VCaP (cell line): ENCODE measurements around the gene CACNG7.
A peak's percentile ranks its signal among the peaks of the same experiment; 100 is the strongest.

Experiments
- H3K27ac ChIP-seq: fragments of 450-650 bp; 2 replicates; pipeline ENCODE4 v1.5.1; 2017
- TF ChIP-seq, protein P1 (sequence below): fragments of 450-650 bp; conservative IDR thresholded peaks from 2 replicates; pipeline ENCODE4 v1.5.1; 2017; ENCODE audit warnings: mild to moderate bottlenecking, moderate library complexity

CACNG7 gene

DNA sequence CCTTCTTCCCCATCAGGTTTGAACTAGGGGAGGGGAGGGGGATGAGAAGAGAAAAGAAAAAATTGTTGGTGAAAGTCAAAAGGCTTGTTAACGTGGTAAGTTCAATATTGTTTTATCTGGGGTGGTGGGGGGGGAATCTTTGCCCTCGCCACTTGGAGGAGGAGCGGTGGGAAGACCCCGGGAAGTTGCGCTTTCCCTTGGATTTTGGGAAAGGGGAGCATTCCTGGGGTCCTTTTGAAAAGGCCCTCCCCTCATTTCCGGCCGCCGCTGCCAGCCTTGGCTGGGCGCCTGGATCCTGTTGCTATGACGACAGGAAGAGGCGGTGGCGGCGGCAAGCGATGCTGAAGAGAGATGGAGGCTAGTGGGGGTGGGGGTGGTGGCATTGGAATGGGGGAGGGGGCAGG, 49.1 kb downstream of the CACNG7 start:
- H3K27ac ChIP-seq: peak overlapping the region; percentile 70
- TF ChIP-seq, protein P1, sequence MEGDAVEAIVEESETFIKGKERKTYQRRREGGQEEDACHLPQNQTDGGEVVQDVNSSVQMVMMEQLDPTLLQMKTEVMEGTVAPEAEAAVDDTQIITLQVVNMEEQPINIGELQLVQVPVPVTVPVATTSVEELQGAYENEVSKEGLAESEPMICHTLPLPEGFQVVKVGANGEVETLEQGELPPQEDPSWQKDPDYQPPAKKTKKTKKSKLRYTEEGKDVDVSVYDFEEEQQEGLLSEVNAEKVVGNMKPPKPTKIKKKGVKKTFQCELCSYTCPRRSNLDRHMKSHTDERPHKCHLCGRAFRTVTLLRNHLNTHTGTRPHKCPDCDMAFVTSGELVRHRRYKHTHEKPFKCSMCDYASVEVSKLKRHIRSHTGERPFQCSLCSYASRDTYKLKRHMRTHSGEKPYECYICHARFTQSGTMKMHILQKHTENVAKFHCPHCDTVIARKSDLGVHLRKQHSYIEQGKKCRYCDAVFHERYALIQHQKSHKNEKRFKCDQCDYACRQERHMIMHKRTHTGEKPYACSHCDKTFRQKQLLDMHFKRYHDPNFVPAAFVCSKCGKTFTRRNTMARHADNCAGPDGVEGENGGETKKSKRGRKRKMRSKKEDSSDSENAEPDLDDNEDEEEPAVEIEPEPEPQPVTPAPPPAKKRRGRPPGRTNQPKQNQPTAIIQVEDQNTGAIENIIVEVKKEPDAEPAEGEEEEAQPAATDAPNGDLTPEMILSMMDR: no peak

DNA sequence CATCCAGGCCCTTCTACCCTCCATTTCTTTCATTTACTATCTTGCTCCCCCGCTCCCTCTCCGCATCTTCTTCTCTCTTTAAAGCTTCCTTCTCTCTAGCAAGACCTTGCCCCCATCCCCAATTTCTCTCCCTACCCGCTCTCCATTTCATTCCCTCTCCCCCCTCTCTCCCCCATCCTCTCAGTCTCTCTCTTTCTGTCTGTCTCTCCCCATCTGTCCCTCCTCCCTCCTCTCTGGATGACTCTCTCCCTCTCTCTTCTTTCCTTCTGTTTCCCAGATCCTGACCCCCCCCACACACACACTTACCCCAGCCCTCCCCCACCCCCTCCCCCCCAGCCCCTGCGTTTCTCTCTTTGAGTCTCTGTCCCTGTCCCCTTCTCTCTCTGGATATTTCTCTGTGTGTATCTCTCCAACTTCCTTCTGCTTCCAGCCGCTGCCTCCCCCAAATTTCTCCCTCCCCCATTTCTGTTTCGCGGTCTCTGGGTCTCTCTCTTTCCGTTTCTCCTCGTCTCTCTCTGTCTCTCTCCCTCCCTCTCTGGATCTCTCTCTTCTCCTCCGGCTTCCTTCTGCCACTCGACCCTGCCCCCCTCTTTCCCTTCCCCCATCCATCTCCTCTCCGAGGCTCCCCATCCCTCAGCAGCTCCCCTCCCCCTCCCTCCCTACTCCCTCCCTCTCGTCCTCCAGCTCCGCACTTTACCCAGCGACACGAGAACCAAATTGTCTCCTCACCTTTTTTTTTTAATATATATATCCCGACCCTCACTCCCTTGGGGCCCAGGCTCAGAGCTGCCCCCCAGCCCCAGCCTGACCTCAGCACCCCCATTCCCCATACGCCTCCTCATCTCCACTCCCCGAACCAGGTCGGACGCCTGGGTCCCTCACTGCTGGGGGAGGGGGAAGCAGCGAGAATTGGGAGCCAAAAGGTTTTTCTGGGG, 50.0 kb downstream of the CACNG7 start:
- no peak overlapping the region for H3K27ac ChIP-seq
- TF ChIP-seq, protein P1: no peak

DNA sequence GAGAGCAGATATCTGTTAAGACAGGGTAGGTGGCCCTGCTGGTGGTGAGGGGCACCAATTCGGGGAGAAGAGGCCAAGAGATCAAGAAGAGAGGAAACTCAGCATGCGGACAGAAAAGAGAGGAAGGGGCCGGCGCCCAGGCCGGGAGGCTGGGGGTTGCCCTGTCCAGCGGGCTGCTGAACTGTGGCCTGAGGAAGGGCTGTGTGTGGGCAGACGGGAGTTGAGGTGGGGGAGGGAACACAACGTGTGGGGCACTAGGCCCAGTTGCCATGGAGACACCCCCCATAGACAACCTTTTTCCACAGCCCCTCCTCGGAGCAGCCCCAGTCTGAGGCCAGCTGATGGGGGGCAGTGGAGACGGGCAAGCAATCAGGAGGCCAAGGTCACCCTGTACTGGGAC, 51.1 kb downstream of the CACNG7 start:
- H3K27ac ChIP-seq: no peak overlapping the region
- TF ChIP-seq, protein P1: no peak

DNA sequence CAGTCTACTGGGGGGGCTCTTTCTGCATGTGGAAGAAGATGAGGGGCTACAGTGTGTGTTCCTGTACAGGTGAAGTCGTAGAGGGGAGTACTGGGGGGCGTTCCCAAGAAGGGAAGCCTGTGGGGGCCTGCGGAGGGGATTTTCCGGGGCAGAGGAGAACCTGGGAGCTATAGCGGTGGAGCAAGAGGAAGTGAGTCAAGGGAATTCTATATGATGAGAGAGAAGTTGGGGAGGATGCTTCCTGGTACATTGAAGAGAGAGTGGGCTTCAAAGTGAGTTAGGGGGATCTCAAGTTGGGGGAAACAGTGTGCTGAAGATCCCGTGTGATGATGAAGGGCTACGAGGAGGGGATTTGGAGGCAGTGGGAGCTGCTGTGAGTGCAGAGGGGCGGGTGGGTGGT, 51.8 kb downstream of the CACNG7 start:
- H3K27ac ChIP-seq: no peak overlapping the region
- TF ChIP-seq, protein P1: no peak

DNA sequence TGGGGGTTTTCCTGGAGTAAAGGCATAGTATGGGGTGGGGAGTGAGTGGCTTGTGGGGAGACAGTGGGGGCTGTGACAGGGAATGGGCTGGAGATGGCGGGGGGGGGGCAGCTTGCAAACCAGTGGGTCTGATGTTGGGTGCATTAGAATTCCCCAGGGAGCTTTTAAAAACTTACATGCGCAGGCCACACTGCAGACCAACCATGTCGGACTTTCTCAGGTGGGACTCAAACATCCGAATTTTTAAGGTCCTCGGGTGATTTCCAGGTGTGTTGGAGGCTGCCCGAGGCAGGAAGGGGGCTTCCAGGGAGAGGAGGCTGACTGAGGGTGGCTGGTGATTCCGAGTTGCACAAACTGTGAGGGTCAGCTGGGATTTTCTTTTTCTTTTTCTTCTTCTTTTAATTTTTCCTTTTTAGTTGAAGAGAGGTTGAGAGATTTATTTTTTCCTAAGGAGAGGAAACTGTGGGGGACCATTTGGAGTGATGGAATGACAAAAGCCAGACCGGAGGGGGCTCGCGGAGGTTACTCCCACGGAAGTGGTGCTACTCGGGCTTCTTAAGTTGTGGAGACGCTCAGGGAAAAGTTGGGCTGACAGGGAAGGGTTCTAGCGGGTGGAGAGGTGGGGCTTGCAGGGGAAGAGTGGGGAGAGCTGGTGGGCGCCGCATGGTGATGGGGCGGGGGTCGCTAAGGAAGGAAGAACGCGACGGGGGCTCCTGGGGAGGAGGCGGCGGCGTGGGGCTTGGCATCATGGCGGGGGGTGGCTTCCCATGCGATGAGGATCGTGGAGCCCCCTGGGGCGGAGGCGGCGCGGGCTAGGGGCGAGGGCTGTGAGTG, 52.7 kb downstream of the CACNG7 start:
- no peak overlapping the region for H3K27ac ChIP-seq
- TF ChIP-seq, protein P1: no peak

DNA sequence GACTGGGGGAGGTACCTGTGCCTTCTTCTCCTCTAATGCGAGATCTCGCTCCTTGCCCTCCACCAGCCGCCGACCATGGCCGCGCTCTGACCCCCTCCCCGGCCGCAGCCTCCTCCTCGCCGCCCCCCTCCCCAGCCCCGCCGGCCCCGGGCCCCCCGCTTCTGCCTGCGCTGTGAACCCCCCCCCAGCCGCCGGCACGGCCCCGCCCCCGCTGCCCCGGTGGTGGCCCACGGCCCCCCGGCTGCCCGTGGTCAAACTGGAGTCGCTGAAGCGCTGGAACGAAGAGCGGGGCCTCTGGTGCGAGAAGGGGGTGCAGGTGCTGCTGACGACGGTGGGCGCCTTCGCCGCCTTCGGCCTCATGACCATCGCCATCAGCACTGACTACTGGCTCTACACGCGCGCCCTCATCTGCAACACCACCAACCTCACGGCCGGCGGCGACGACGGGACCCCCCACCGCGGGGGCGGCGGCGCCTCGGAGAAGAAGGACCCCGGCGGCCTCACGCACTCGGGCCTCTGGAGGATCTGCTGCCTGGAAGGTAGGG, 53.9 kb downstream of the CACNG7 start, which contains the start of gene CACNG8:
Gene CACNG8 (plus strand): TSS at position 51 of the 545 bp plus-strand sequence.
- TF ChIP-seq, protein P1: no peak

DNA sequence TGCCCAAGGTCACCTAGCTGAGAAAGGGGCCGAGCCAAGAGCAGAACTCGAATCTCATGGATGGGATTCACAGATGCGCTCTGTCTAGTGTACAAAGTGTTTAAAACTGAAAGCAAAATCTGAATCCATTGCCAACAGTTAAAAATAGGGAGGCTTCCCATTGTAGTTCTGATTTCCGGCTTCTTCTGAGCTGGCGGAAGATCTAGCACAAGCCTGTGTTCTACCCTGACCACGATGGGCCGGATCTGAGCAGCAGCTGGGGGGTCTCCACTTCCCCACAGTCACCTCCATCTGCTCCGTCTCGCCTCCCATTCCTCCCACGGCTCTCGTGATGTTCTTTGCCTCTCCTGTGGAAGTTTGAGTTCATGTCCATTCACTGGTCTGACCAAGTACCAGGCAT, 56.0 kb downstream of the CACNG7 start:
- H3K27ac ChIP-seq: no peak overlapping the region

More for the DNA sequence above, 53.9 kb downstream of the CACNG7 start, which contains the start of gene CACNG8:
- no peak within 1 kb of the TSS for H3K27ac ChIP-seq

More for the DNA sequence above, 56.0 kb downstream of the CACNG7 start:
- TF ChIP-seq, protein P1: no peak
